Smooth muscle cell (in vitro differentiated cells): ENCODE data around the gene SUSD3. TPM values are rescaled to one million over a fixed set of nuclear protein-coding genes. Genes with fewer than 3 reads are reported as not detected.

Experiments
- DNase-seq: peaks from one replicate; lab custom pipeline; 2025; ENCODE audit not compliant: unreplicated experiment; lab: John Stamatoyannopoulos, UW
- H2AFZ ChIP-seq: fragments of 200-600 bp; sonication (generic); 2 replicates; pipeline ENCODE4 v1.6.0; 2016; ENCODE audit warnings: antibody characterized with exemption, low read depth, mild to moderate bottlenecking
- H3F3A ChIP-seq: fragments of 200-600 bp; sonication (generic); 2 replicates; pipeline ENCODE4 v1.6.0; 2017; ENCODE audit warnings: antibody characterized with exemption, low read depth
- H3K27ac ChIP-seq: fragments of 200-600 bp; sonication (generic); 2 replicates; pipeline ENCODE4 v1.5.1; 2016; ENCODE audit warnings: low read depth, mild to moderate bottlenecking
- H3K27me3 ChIP-seq: fragments of 200-600 bp; sonication (generic); 2 replicates; pipeline ENCODE4 v1.6.1; 2016; ENCODE audit warnings: low read depth, mild to moderate bottlenecking
- H3K36me3 ChIP-seq: fragments of 200-600 bp; sonication (generic); 2 replicates; pipeline ENCODE4 v1.5.1; 2016; ENCODE audit warnings: low read depth
- H3K4me1 ChIP-seq: fragments of 200-600 bp; sonication (generic); 2 replicates; pipeline ENCODE4 v1.5.1; 2016; ENCODE audit warnings: low read depth
- H3K4me2 ChIP-seq: fragments of 200-600 bp; sonication (generic); 2 replicates; pipeline ENCODE4 v1.6.0; 2016; ENCODE audit warnings: mild to moderate bottlenecking
- H3K4me3 ChIP-seq: fragments of 200-600 bp; sonication (generic); 2 replicates; pipeline ENCODE4 v1.5.1; 2016; ENCODE audit warnings: mild to moderate bottlenecking
- H3K79me2 ChIP-seq: fragments of 200-600 bp; sonication (generic); 2 replicates; pipeline ENCODE4 v1.6.0; 2016; ENCODE audit warnings: low read depth, mild to moderate bottlenecking
- H3K9ac ChIP-seq: fragments of 200-600 bp; sonication (generic); 2 replicates; pipeline ENCODE4 v1.6.0; 2016; ENCODE audit warnings: low read depth
- H3K9me3 ChIP-seq: fragments of 200-600 bp; sonication (generic); replicated peaks from 2 replicates; pipeline ENCODE4 v1.5.1; 2016; ENCODE audit warnings: low read depth
- H4K20me1 ChIP-seq: fragments of 200-600 bp; sonication (generic); 2 replicates; pipeline ENCODE4 v1.6.0; 2016; ENCODE audit warnings: low read depth
- CTCF ChIP-seq: fragments of 200-600 bp; sonication (generic); IDR thresholded peaks from 2 replicates; pipeline ENCODE4 v1.5.1; 2017; ENCODE audit warnings: borderline replicate concordance, mild to moderate bottlenecking, antibody characterized with exemption; ENCODE audit not compliant: insufficient read depth, poor library complexity, severe bottlenecking
- WGBS: methylation state at CpG from one replicate; pipeline ENCODE4 v1.1.7; 2016; ENCODE audit warnings: low lambda C conversion rate; 5-methylcytosine and 5-hydroxymethylcytosine counted together
- polyA plus RNA-seq: library from polyadenylated mRNA; unstranded; fragments of >200 nt; fragmentation: Nextera tagmentation; extraction: Ambion mirVana; gene quantifications from 2 replicates; pipeline ENCODE4 v1.2.1, GENCODE V29; 2016
- total RNA-seq: library from RNA; depleted of rRNA; stranded (reverse); fragments of >200 nt; gene quantifications from 2 replicates; pipeline ENCODE4 v1.2.3, GENCODE V29; 2014

The SUSD3 gene
- total and polyA plus RNA-seq, 2 experiments from 2014 or later = 0.34 TPM; not detected in 1

- Histone ChIP-seq H4K20me1 (no peaks in the 10 kb centered on the region), H3F3A (no peaks in the 10 kb centered on the region), H3K27me3 (no peaks in the 10 kb centered on the region), H3K4me2 (no peak overlapping the region), H3K4me3 (no peak overlapping the region), H2AFZ (no peak overlapping the region), H3K9ac (no peak overlapping the region), H3K79me2 (no peaks in the 10 kb centered on the region), H3K9me3 (no peaks in the 10 kb centered on the region), H3K4me1 (no peaks in the 10 kb centered on the region), H3K27ac (no peak overlapping the region), H3K36me3 (no peaks in the 10 kb centered on the region)
- WGBS = 82% methylated on average over 12 of the region's 13 CpGs
- TF ChIP-seq CTCF = no peak
- no peak for DNase-seq
Measured at GRCh38 chr9:93037476-93037971, 21.0 kb upstream of the SUSD3 start.

- no peak overlapping the region for H3K27ac ChIP-seq
- no peaks in the 10 kb centered on the region for H3K27me3 ChIP-seq
- no peak overlapping the region for H3K4me2 ChIP-seq
- no peaks in the 10 kb centered on the region for H3K4me1 ChIP-seq
- H3K4me3 ChIP-seq = no peak overlapping the region
- H3K79me2 ChIP-seq = no peaks in the 10 kb centered on the region
- H3K9me3 ChIP-seq = no peaks in the 10 kb centered on the region
- no peaks in the 10 kb centered on the region for H3K36me3 ChIP-seq
- WGBS = 89% methylated on average over 6 of the region's 6 CpGs
- DNase-seq = no peak
- H4K20me1 ChIP-seq = no peaks in the 10 kb centered on the region
- H2AFZ ChIP-seq = no peak overlapping the region
- H3F3A ChIP-seq = no peaks in the 10 kb centered on the region
- no peak for TF ChIP-seq CTCF
- no peak overlapping the region for H3K9ac ChIP-seq
Measured at GRCh38 chr9:93038918-93039317, 19.6 kb upstream of the SUSD3 start.

GRCh38 chr9:93039456-93039855, 19.0 kb upstream of the SUSD3 start:
- no peak overlapping the region for H3K4me2 ChIP-seq
- no peaks in the 10 kb centered on the region for H4K20me1 ChIP-seq
- no peaks in the 10 kb centered on the region for H3K79me2 ChIP-seq
- H3K4me1 ChIP-seq = no peaks in the 10 kb centered on the region
- TF ChIP-seq CTCF = no peak
- no peak for DNase-seq
- 87% methylated on average over 6 of the region's 6 CpGs for WGBS
- H3K9ac ChIP-seq = no peak overlapping the region
- no peaks in the 10 kb centered on the region for H3K36me3 ChIP-seq
- H3K27me3 ChIP-seq = no peaks in the 10 kb centered on the region
- H2AFZ ChIP-seq = no peak overlapping the region
- H3K9me3 ChIP-seq = no peaks in the 10 kb centered on the region
- no peaks in the 10 kb centered on the region for H3F3A ChIP-seq
- H3K27ac ChIP-seq = no peak overlapping the region
- no peak overlapping the region for H3K4me3 ChIP-seq

- Histone ChIP-seq H3K4me2 (no peak overlapping the region), H3K9ac (no peak overlapping the region), H3K36me3 (no peaks in the 10 kb centered on the region), H3K79me2 (no peaks in the 10 kb centered on the region), H3F3A (no peaks in the 10 kb centered on the region), H3K4me3 (no peak overlapping the region), H3K27me3 (no peaks in the 10 kb centered on the region), H2AFZ (no peak overlapping the region), H4K20me1 (no peaks in the 10 kb centered on the region), H3K4me1 (no peaks in the 10 kb centered on the region), H3K9me3 (no peaks in the 10 kb centered on the region), H3K27ac (no peak overlapping the region)
- 97% methylated on average over 10 of the region's 10 CpGs for WGBS
- no peak for TF ChIP-seq CTCF
- no peak for DNase-seq
Measured at GRCh38 chr9:93039976-93040375, 18.5 kb upstream of the SUSD3 start.
